Measurements from ENCODE around the gene PRR5.
"Not testable (repeated sequence)": the region's sequence is repeated elsewhere in the genome, so short reads cannot be mapped to it uniquely, and the experiment has no call there.

The PRR5 gene

DNA sequence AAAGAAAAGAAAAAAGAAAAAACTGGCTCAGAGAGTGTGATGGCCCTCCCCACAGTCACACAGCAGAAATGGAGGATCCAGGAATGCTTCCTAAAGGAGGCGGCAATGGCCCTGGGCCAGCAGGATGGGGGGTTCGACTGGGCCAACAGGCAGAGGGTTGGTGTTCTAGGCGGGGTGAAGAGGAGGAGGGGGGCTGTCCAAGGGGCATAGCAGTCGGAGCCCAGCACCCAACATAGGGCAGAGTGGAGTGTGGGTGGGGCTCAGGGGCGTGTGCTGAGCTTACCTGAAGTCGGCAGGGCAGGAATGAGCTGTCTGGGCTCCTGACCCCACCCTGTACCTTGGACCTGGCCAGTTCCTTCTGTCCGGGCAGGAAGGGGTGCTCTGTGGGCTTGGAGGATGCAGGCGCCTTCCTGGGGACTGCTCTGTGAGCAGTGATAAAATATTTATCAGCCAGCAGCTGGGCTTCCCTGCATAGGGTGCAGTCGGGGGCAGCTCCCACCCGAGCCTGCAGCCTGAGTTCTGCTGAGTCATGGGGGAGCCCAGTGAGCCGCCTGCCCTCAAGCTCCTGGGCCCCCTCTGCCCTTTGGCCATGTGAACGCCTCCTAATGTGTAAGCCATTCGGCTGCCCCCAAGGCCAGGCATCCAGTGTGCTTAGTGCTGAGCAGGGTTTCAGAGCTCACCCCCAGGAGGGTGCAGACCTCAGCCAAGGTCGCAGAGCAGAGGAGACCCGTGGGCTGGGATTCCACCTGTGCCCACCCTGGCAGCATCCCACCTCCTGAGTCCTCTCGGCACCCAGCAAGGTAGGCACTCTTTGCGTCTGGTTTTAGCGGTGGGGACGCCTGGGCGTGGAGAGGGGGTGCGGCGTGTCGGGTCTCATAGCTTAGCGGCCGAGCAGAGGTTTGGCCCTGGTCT, 25.3 kb upstream of the PRR5 start:
- no peaks in the 10 kb centered on the region for H3K4me1 ChIP-seq (ENCODE audit: low read depth, poor library complexity, severe bottlenecking)
- no peak overlapping the region for H3K4me3 ChIP-seq (IDR thresholded peaks at IDR 0.05; ENCODE audit: insufficient read depth, low read depth, low read length)
- peaks cover 6% of the 10 kb centered on the region; the same call in 1 of the 2 replicates for H3K27me3 ChIP-seq (ENCODE audit: insufficient read depth, low read depth)
- H2AFZ ChIP-seq (ENCODE audit: low read depth), result no peak overlapping the region
- H3K4me2 ChIP-seq, result no peak overlapping the region
- H3K27ac ChIP-seq, result no peak overlapping the region
- no peak overlapping the region for H3K9ac ChIP-seq
- no peaks in the 10 kb centered on the region for H4K20me1 ChIP-seq (ENCODE audit: insufficient read depth)
- no peaks in the 10 kb centered on the region for H3K79me2 ChIP-seq (ENCODE audit: insufficient read depth, low read depth)
- TF ChIP-seq, protein P1, sequence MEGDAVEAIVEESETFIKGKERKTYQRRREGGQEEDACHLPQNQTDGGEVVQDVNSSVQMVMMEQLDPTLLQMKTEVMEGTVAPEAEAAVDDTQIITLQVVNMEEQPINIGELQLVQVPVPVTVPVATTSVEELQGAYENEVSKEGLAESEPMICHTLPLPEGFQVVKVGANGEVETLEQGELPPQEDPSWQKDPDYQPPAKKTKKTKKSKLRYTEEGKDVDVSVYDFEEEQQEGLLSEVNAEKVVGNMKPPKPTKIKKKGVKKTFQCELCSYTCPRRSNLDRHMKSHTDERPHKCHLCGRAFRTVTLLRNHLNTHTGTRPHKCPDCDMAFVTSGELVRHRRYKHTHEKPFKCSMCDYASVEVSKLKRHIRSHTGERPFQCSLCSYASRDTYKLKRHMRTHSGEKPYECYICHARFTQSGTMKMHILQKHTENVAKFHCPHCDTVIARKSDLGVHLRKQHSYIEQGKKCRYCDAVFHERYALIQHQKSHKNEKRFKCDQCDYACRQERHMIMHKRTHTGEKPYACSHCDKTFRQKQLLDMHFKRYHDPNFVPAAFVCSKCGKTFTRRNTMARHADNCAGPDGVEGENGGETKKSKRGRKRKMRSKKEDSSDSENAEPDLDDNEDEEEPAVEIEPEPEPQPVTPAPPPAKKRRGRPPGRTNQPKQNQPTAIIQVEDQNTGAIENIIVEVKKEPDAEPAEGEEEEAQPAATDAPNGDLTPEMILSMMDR (conservative IDR thresholded peaks at IDR 0.05; ENCODE audit: low read depth, low read length), result no peak
- H3K36me3 ChIP-seq (ENCODE audit: insufficient read depth), result no peaks in the 10 kb centered on the region

DNA sequence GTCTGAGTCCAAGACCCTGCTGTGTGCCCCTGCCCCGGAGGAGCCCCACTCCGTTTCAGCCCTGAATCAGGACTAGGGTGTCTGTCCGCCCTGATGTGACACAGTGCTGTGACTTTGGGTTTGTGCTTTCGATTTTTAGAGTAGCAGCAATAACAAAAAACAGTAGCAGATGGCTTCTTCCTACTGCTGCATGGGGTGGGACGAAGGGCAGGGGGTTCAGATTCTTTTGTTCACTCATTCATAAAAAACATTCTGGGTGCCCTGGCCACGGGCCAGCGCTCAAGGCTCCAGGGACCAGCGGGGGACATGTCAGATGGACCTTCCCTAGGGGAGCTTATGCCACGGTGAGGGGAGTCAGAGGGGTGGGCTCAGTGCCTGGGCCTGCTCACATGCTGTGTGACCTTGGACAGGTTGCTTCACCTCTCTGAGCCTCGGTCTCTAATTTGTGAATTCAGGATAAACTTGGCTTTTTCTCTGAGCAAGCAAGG, 24.6 kb upstream of the PRR5 start:
- H2AFZ ChIP-seq (ENCODE audit: low read depth), result no peak overlapping the region
- no peaks in the 10 kb centered on the region for H3K36me3 ChIP-seq (ENCODE audit: insufficient read depth)
- no peak overlapping the region for H3K27ac ChIP-seq
- no peaks in the 10 kb centered on the region for H3K79me2 ChIP-seq (ENCODE audit: insufficient read depth, low read depth)
- no peaks in the 10 kb centered on the region for H3K4me1 ChIP-seq (ENCODE audit: low read depth, poor library complexity, severe bottlenecking)
- H3K27me3 ChIP-seq (ENCODE audit: insufficient read depth, low read depth), result peaks cover 6% of the 10 kb centered on the region; the same call in 1 of the 2 replicates
- H3K9ac ChIP-seq, result no peak overlapping the region
- no peaks in the 10 kb centered on the region for H4K20me1 ChIP-seq (ENCODE audit: insufficient read depth)
- TF ChIP-seq, protein P1 (conservative IDR thresholded peaks at IDR 0.05; ENCODE audit: low read depth, low read length), result no peak
- no peak overlapping the region for H3K4me3 ChIP-seq (IDR thresholded peaks at IDR 0.05; ENCODE audit: insufficient read depth, low read depth, low read length)
- H3K4me2 ChIP-seq, result no peak overlapping the region

DNA sequence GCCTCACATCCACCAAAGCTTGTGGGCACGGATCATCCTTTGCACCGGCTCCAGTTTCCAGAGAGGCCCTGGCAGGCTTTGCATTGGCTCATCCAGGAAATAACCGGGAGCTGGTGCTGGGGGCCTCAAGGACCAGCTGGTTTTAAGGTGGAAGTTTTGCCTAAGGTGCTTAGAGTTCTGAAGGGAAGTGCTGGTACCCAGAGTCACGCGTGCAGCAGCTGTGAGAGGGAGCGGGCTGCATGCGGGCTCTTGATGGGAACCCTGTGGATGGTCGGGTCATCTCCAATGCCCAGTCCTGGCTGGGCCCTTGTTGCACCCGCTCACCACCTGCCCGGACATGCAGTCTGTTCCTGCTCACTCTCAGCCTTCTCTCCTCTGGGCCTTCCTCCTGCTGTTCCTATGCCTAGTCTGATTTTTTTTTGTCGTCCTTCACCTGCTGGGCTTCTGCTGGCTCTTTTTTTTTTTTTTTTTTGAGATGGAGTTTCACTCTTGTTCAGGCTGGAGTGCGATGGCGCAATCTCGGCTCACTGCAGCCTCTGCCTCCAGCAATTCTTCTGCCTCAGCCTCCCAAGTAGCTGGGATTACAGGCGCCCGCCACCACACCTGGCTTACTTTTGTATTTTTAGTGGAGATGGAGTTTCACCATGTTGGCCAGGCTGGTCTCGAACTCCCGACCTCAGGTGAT, 24.0 kb upstream of the PRR5 start:
- H3K27me3 ChIP-seq (ENCODE audit: insufficient read depth, low read depth), result peaks cover 6% of the 10 kb centered on the region; the same call in 1 of the 2 replicates
- H3K36me3 ChIP-seq (ENCODE audit: insufficient read depth), result no peaks in the 10 kb centered on the region
- H3K9ac ChIP-seq, result no peak overlapping the region
- H3K27ac ChIP-seq, result no peak overlapping the region
- no peaks in the 10 kb centered on the region for H4K20me1 ChIP-seq (ENCODE audit: insufficient read depth)
- H3K4me3 ChIP-seq (IDR thresholded peaks at IDR 0.05; ENCODE audit: insufficient read depth, low read depth, low read length), result no peak overlapping the region
- H3K4me2 ChIP-seq, result no peak overlapping the region
- H3K4me1 ChIP-seq (ENCODE audit: low read depth, poor library complexity, severe bottlenecking), result no peaks in the 10 kb centered on the region
- no peaks in the 10 kb centered on the region for H3K79me2 ChIP-seq (ENCODE audit: insufficient read depth, low read depth)
- H2AFZ ChIP-seq (ENCODE audit: low read depth), result no peak overlapping the region
- TF ChIP-seq, protein P1 (conservative IDR thresholded peaks at IDR 0.05; ENCODE audit: low read depth, low read length), result no peak

GRCh38 chr22:44678556-44679305, 23.3 kb upstream of the PRR5 start:
- H3K4me3 ChIP-seq (IDR thresholded peaks at IDR 0.05; ENCODE audit: insufficient read depth, low read depth, low read length), result no peak overlapping the region
- H3K27me3 ChIP-seq (ENCODE audit: insufficient read depth, low read depth), result peaks cover 6% of the 10 kb centered on the region; the same call in 1 of the 2 replicates
- no peak overlapping the region for H2AFZ ChIP-seq (ENCODE audit: low read depth)
- H3K9ac ChIP-seq, result no peak overlapping the region
- H3K27ac ChIP-seq, result no peak overlapping the region
- H3K79me2 ChIP-seq (ENCODE audit: insufficient read depth, low read depth), result no peaks in the 10 kb centered on the region
- no peak overlapping the region for H3K4me2 ChIP-seq
- TF ChIP-seq, protein P1 (conservative IDR thresholded peaks at IDR 0.05; ENCODE audit: low read depth, low read length), result no peak
- no peaks in the 10 kb centered on the region for H4K20me1 ChIP-seq (ENCODE audit: insufficient read depth)
- H3K36me3 ChIP-seq (ENCODE audit: insufficient read depth), result no peaks in the 10 kb centered on the region
- H3K4me1 ChIP-seq (ENCODE audit: low read depth, poor library complexity, severe bottlenecking), result no peaks in the 10 kb centered on the region

- not testable (repeated sequence) for H3K36me3 ChIP-seq (ENCODE audit: insufficient read depth); H4K20me1 ChIP-seq (ENCODE audit: insufficient read depth); H3K4me3 ChIP-seq (IDR thresholded peaks at IDR 0.05; ENCODE audit: insufficient read depth, low read depth, low read length); H3K27ac ChIP-seq; H2AFZ ChIP-seq (ENCODE audit: low read depth); H3K27me3 ChIP-seq (ENCODE audit: insufficient read depth, low read depth); H3K9ac ChIP-seq; H3K4me2 ChIP-seq; H3K79me2 ChIP-seq (ENCODE audit: insufficient read depth, low read depth); H3K4me1 ChIP-seq (ENCODE audit: low read depth, poor library complexity, severe bottlenecking)
Measured at GRCh38 chr22:44679306-44679647, 22.7 kb upstream of the PRR5 start.
